Esophagus muscularis mucosa (tissue), 2 donors: ENCODE data around the gene UVSSA.

ENCODE experiments used
- POLR2A ChIP-seq: fragments of 450-650 bp; IDR thresholded peaks from one replicate; pipeline ENCODE4 v1.6.1; 2017; ENCODE audit warnings: antibody characterized with exemption, moderate library complexity, mild to moderate bottlenecking, low read depth
- POLR2AphosphoS5 ChIP-seq, 2 donors: sonication (generic); formaldehyde crosslinking; IDR thresholded peaks; one replicate each; pipeline ENCODE4 v1.6.1; 2017; ENCODE audit warnings: antibody characterized with exemption in 2 of 2

DNA sequence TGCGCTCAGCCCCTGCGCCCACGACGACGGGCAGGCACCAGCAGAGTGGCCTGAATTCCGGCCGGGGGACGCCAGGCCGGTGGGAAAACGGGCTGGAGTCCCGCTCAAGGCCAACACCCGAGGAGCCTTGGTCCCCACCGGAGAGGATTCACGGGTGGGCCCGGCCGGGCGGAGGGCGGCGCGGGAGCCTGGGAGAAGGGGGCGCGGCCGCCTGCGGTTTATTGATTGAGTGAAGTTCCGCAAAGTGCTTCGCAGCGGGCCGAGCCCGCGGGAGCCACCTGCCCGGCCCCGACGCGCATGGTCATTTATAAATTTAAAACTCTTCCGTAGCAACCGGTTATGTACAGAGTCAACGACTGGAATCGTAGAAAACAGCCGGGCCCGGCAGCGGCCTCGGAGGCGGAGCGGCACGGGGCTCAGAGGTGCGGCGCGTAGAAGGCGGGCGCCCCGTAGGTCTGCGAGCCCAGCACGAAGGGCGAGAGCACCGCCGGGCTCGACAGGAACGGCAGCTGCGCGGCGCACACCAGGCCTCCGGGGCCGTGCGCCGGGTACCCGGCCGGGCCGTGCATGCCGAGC is 55.6 kb downstream of the UVSSA start:
- TF ChIP-seq POLR2AphosphoS5 (IDR thresholded peaks at IDR 0.05): no peak
- no peak for TF ChIP-seq POLR2A
